Tibial nerve (tissue), 4 donors: Measurements from ENCODE around the gene PRELP. TPM values are rescaled to one million over a fixed set of nuclear protein-coding genes. Genes with fewer than 3 reads are reported as not detected.
A peak's percentile ranks its signal among the peaks of the same experiment; 100 is the strongest.
"Not testable (repeated sequence)": the region's sequence is repeated elsewhere in the genome, so short reads cannot be mapped to it uniquely, and the experiment has no call there.

ENCODE experiments used
- DNase-seq, 2 donors: peaks; one replicate each; pipeline ENCODE4 v3.0.0-alpha.2; 2019; ENCODE audit warnings: low spot score in 2 of 2
- H3K27ac ChIP-seq, 4 donors: fragments of 200-600 bp; sonication (generic) in 3 of 4; one replicate each; pipeline ENCODE4 v1.5.1; 2017 to 2019; ENCODE audit warnings: mild to moderate bottlenecking in 1 of 4
- H3K27me3 ChIP-seq, 2 donors: fragments of 200-600 bp; sonication (generic) in 1 of 2; one replicate each; pipeline versions ENCODE4 v1.5.1 to v1.6.0; 2017 to 2019
- H3K36me3 ChIP-seq, 3 donors: fragments of 200-600 bp; sonication (generic); one replicate each; pipeline ENCODE4 v1.5.1; 2018 to 2019
- H3K4me1 ChIP-seq, 4 donors: fragments of 200-600 bp; sonication (generic) in 3 of 4; one replicate each; pipeline ENCODE4 v1.5.1; 2017 to 2019
- H3K4me3 ChIP-seq, 4 donors: fragments of 200-600 bp; sonication (generic) in 3 of 4; one replicate each; pipeline ENCODE4 v1.5.1; 2017 to 2019; ENCODE audit warnings: mild to moderate bottlenecking in 1 of 4, moderate library complexity in 1 of 4
- H3K9me3 ChIP-seq, 4 donors: fragments of 200-600 bp; sonication (generic) in 3 of 4; one replicate each; pipeline ENCODE4 v1.5.1; 2017 to 2019
- EP300 ChIP-seq, 2 donors: sonication (generic); formaldehyde crosslinking; IDR thresholded peaks; one replicate each; pipeline ENCODE4 v1.6.1; 2017; ENCODE audit warnings: antibody characterized with exemption in 2 of 2, mild to moderate bottlenecking in 1 of 2
- POLR2A ChIP-seq, 2 donors: fragments of 450-650 bp; IDR thresholded peaks; one replicate each; pipeline ENCODE4 v1.6.1; 2017; ENCODE audit warnings: antibody characterized with exemption in 2 of 2, mild to moderate bottlenecking in 2 of 2, moderate library complexity in 2 of 2
- WGBS, 2 donors: methylation state at CpG; one replicate each; pipeline ENCODE4 v1.1.5; 2018; 5-methylcytosine and 5-hydroxymethylcytosine counted together
- total RNA-seq, 4 donors: library from RNA; depleted of rRNA; stranded (reverse); fragments of >200 nt; gene quantifications; one replicate each; pipeline ENCODE4 v1.1.0, GENCODE V29; 2016
- TF ChIP-seq, protein P1 (sequence below), 5 experiments: fragments of 200-600 bp in 3 of 5; fragments of 450-650 bp in 2 of 5; sonication (generic) in 3 of 5; IDR thresholded peaks; one replicate each; pipeline ENCODE4 v1.5.1; 2016 to 2019; ENCODE audit warnings: antibody characterized with exemption in 5 of 5, mild to moderate bottlenecking in 3 of 5, moderate library complexity in 2 of 5

The PRELP gene
- total RNA-seq, 4 donors from 2014 or later = 108 to 291 (median 153) TPM

DNA sequence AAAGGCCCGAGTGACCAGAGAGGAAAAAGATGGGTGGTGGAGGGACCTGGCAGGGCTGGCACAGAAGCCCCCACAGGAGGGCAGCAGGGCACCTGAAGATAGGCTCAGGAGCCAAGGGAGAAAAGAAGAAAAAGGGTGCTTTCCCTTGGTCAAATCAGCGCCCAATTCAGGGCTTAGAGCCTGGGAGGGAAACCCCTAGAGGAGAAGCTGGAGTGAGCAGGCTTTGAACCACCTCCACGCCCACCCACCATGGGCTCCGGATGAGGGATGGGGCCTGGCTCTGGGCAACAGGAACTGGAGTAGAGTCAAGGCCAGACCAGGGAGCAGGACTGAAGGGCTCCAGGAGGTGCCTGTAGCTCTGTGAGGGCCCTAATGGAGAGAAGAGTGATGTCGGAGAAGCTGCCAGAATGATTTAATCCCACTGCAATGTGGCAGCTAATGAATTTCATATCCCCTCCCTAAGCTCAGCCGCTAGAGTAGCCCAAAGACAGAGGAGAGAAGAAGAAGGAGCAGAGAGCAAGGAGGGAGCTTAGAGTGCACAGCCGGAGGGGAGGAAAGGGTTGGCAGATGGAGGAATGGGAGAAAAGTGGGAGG, 12.0 kb upstream of the PRELP start:
- peaks cover 5 to 63% (median 46%) of the 10 kb centered on the region in 4 donors for H3K4me1 ChIP-seq
- no peaks in the 10 kb centered on the region for H3K36me3 ChIP-seq
- TF ChIP-seq, protein P1, sequence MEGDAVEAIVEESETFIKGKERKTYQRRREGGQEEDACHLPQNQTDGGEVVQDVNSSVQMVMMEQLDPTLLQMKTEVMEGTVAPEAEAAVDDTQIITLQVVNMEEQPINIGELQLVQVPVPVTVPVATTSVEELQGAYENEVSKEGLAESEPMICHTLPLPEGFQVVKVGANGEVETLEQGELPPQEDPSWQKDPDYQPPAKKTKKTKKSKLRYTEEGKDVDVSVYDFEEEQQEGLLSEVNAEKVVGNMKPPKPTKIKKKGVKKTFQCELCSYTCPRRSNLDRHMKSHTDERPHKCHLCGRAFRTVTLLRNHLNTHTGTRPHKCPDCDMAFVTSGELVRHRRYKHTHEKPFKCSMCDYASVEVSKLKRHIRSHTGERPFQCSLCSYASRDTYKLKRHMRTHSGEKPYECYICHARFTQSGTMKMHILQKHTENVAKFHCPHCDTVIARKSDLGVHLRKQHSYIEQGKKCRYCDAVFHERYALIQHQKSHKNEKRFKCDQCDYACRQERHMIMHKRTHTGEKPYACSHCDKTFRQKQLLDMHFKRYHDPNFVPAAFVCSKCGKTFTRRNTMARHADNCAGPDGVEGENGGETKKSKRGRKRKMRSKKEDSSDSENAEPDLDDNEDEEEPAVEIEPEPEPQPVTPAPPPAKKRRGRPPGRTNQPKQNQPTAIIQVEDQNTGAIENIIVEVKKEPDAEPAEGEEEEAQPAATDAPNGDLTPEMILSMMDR (IDR thresholded peaks at IDR 0.05) = no peak
- TF ChIP-seq POLR2A (IDR thresholded peaks at IDR 0.05) = no peak
- peak in 1 of 2 donors; percentile 35 for TF ChIP-seq EP300 (IDR thresholded peaks at IDR 0.05)
- DNase-seq = no peak
- H3K9me3 ChIP-seq = no peaks in the 10 kb centered on the region
- WGBS, 2 donors = 20 to 52% methylated on average over 7 of the region's 7 CpGs
- no peak overlapping the region for H3K4me3 ChIP-seq
- H3K27ac ChIP-seq = peak overlapping the region; percentile 84 to 97 (median 92)
- no peaks in the 10 kb centered on the region for H3K27me3 ChIP-seq

DNA sequence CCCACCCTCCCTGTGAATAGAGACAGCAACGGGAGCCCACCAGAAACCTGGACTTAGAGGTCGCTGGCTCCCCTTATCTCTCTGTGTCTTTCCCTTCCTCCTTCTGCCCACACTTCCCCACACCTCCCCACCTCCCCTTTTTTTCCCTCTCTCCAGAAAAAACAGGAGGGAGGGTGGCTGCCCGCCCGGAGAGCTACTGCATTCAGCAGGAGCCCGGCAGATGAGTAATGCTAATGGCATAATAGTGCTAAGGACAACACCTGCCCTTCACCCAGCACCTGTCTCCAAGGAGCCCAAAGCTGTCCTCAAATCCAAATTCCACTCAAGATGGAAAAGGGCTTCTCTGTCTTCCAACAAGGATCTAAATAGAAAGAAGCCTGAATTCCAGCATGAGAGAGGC, 11.4 kb upstream of the PRELP start:
- whole genome bisulfite sequencing, 2 donors = 47 to 68% methylated on average over 5 of the region's 5 CpGs
- no peak for DNase-seq
- peak overlapping the region; percentile 84 to 97 (median 92) for H3K27ac ChIP-seq
- H3K4me3 ChIP-seq = no peak overlapping the region
- H3K27me3 ChIP-seq = no peaks in the 10 kb centered on the region
- peaks cover 5 to 68% (median 46%) of the 10 kb centered on the region in 4 donors for H3K4me1 ChIP-seq
- H3K36me3 ChIP-seq = no peaks in the 10 kb centered on the region
- H3K9me3 ChIP-seq = no peaks in the 10 kb centered on the region
- TF ChIP-seq EP300 (IDR thresholded peaks at IDR 0.05) (no peak), POLR2A (IDR thresholded peaks at IDR 0.05) (no peak)
- TF ChIP-seq, protein P1 (IDR thresholded peaks at IDR 0.05) = no peak

DNA sequence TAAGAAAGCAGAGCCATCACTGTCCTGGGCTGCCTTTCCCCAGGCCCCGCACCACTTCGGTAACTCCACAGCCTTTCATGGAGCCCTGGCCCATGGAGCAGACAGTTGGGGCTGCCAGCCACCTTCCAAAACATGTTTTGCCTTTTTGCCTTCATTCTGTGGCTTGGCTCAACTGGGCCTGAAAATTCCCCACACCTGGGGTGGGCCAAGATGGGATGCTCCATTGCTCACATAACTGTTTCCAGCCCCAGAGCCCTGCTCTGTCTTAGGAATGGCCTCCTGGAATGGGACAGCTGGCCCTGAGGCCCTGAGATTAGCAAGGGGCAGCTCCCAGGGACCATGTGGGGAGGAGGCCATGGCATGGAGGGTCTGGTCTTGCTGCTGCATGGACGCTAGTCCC, 10.9 kb upstream of the PRELP start:
- Histone ChIP-seq H3K9me3 (no peaks in the 10 kb centered on the region), H3K27ac (peak overlapping the region; percentile 84 to 97 (median 92)), H3K4me3 (no peak overlapping the region), H3K27me3 (no peaks in the 10 kb centered on the region), H3K4me1 (peaks cover 5 to 73% (median 47%) of the 10 kb centered on the region in 4 donors), H3K36me3 (no peaks in the 10 kb centered on the region)
- WGBS, 2 donors = 80 to 93% methylated on average over 3 of the region's 3 CpGs
- no peak for DNase-seq
- TF ChIP-seq EP300 (IDR thresholded peaks at IDR 0.05) (no peak), POLR2A (IDR thresholded peaks at IDR 0.05) (no peak)
- TF ChIP-seq, protein P1 (IDR thresholded peaks at IDR 0.05) = no peak

DNA sequence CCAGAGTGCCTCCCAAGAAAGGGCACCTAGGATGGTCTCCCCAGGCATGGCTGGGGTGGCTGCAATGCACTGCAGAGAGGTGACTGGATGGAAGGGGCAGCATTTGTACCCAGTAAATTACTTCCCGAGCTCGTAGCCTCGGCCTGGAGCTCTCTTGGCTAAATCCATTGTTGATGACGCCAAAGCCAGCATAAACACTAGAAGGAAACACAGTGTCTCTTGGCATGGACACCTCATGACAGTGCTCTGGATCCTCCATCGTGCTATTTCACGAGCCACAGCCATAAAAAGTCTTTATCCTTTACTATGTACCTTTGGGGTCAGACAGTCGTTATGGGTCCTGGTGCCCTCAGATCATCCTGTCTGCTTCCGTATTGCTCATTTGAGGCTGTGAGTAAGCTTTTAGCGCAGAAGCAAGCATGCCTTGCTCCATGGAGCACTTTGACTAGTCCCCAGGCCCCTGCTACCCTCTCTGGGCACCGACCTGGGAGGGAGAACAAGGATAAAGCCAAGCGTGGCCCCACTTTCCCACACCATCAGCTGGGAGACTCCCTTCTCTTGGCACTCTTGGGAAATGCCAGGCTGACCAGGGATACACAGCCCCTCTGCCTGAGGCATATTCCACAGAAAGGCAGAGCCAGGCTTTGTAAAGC, 10.3 kb upstream of the PRELP start:
- Histone ChIP-seq H3K4me1 (peaks cover 5 to 79% (median 52%) of the 10 kb centered on the region in 4 donors), H3K9me3 (no peaks in the 10 kb centered on the region), H3K4me3 (no peak overlapping the region), H3K36me3 (no peaks in the 10 kb centered on the region), H3K27ac (peak overlapping the region; percentile 84 to 97 (median 92)), H3K27me3 (no peaks in the 10 kb centered on the region)
- WGBS, 2 donors = 42 to 52% methylated on average over 11 of the region's 11 CpGs
- TF ChIP-seq, protein P1 (IDR thresholded peaks at IDR 0.05) = no peak
- TF ChIP-seq EP300 (IDR thresholded peaks at IDR 0.05) (peak; percentile 65 to 92), POLR2A (IDR thresholded peaks at IDR 0.05) (peak in 1 of 2 donors; percentile 27)
- DNase-seq = peak in 1 of 2 donors; percentile 84

DNA sequence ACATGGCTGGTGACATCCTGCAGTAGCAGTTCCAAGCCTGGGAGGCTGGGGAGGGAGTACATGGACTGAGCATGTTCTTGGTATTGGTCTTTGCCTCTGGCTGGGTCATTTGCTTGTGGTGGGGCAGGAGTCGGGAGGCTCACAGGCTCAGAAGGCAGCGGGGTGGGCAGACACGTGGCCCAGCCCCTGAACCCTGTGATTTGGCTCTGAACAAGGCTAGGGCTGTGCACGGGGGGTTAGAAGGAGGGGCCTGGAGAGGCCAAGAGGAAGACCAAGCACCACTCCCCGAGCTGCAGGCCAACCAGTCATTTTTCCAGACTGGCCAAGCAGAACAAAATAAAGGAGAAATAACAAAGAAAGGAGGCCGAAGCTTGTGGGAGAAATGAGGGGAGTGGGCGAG, 9.7 kb upstream of the PRELP start:
- WGBS, 2 donors = 10 to 12% methylated on average over 7 of the region's 7 CpGs
- DNase-seq = peak; percentile 74 to 84
- Histone ChIP-seq H3K27ac (peak overlapping the region; percentile 84 to 97 (median 92)), H3K4me3 (no peak overlapping the region), H3K4me1 (peaks cover 5 to 83% (median 54%) of the 10 kb centered on the region in 4 donors), H3K9me3 (no peaks in the 10 kb centered on the region), H3K36me3 (no peaks in the 10 kb centered on the region), H3K27me3 (no peaks in the 10 kb centered on the region)
- TF ChIP-seq, protein P1 (IDR thresholded peaks at IDR 0.05) = no peak
- peak; percentile 8 to 34 for TF ChIP-seq POLR2A (IDR thresholded peaks at IDR 0.05)
- TF ChIP-seq EP300 (IDR thresholded peaks at IDR 0.05) = peak; percentile 42 to 83

DNA sequence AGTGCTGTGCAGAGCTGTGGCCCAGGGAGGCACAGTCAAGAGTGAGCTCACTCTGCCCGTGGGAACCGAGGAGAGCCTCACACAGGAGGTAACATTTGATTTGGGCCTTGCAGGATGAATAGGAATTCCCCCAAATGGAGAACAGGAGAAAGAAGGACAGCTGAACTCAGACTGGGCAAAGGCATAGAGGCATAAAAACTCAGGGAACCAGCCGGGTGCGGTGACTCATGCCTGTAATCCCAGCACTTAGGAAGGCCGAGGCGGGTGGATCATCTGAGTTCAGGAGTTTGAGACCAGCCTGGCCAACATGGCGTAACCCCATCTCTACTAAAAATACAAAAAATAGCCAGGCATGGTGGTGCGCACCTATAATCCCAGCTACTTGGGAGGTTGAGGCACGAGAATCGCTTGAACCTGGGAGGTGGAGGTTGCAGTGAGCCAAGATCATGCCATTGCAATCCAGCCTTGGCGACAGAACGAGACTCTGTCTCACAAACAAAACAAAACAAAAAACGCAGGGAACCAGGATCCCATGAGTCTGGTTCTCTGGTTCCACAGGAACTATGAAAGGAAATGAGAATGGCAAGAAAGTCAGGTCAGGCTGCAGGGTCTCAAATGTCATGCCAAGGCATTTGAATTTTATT, 8.6 kb upstream of the PRELP start:
- DNase-seq, H3K36me3 ChIP-seq, H3K4me3 ChIP-seq, H3K27me3 ChIP-seq, H3K9me3 ChIP-seq: not testable (repeated sequence)
- 69 to 71% methylated on average over 13 of the region's 13 CpGs for WGBS, 2 donors
- Histone ChIP-seq H3K4me1 (peaks cover 5 to 87% (median 54%) of the 10 kb centered on the region in 4 donors), H3K27ac (peak overlapping the region; percentile 84 to 97 (median 92))
